Measurements from ENCODE around the gene PFKFB3. TPM values are rescaled to one million over a fixed set of nuclear protein-coding genes. Genes with fewer than 3 reads are reported as not detected.

The PFKFB3 gene
- total and polyA plus RNA-seq, 2 experiments from 2014 or later, result 14.5 to 23.7 TPM

DNA sequence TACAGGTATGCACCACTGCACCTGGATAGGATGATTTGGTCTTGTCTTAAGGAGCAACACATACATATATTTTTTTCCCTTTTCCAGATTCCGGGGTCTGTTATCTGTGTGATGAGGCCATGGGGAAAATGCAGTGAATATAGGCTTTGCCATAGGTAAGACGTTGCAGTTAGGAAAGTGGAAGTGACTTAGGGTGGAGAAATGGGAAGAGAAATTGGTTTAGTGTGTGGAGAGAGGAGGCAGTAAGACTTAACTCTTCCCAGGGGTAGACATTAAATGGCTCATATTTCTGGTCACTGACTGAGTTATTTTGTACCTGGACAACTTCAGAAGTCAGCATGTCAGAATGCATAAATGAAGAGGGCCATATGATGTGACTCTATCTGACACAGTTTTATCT, 66.7 kb downstream of the PFKFB3 start:
- H3K4me3 ChIP-seq, result no peak overlapping the region
- in situ Hi-C loops (cut with MboI), result no loop called here
- WGBS, 2 experiments (ENCODE audit: low coverage in 1 of 2, low lambda C conversion rate in 2 of 2, missing lambda C conversion rate in 2 of 2), result 54 to 61% methylated on average over 2 of the region's 2 CpGs

DNA sequence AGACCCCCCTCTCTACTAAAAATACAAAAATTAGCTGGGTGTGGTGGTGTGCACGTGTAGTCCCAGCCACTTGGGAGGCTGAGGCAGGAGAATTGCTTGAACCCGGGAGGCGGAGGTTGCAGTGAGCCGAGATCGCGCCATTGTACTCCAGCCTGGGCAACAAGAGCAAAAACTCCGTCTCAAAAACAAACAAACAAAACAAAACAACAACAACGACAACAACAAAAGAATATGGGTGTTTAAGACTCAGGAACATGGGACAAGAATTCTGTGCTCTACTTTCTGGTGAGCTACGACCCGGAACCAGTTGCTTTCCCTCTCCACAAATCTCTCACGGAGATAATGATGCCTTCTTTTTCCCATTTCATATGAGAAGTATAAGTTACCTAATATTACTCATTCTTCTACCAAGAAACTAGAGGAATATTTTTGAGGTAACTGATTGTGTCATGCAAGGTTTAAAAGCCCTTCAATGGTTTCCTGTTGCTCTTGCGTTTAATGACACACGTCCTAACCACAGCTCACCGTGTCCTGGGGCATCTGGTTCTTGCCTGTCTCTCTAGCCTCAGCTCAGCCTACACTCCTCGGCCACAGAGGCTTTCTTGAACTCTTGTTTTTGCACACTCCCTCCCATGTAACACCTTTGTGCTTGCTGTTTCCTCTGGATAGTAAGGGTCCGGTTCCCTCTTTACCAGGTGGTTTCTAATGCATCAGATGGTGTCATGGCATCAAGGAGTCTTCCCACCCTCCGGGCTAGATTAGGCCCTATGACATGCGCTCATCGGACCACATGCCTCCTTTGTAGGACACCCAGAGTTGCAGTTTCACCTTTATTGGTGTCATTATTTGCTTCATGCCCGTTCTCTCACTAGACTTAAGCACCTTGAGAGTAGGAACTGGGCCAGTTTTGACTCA, 67.5 kb downstream of the PFKFB3 start:
- Histone ChIP-seq H3K79me2 (ENCODE audit: insufficient read depth) (no peaks in the 10 kb centered on the region), H3F3A (ENCODE audit: insufficient read depth) (0 out of 2 replicates have a peak, but pooled peaks cover 7% of the 10 kb centered on the region), H3K4me2 (ENCODE audit: unreplicated experiment) (no peak overlapping the region), H3K27me3 (replicated peaks; ENCODE audit: insufficient read depth) (no peaks in the 10 kb centered on the region), H3K27ac (no peak overlapping the region), H3K9ac (no peak overlapping the region), H4K20me1 (ENCODE audit: insufficient read depth) (no peaks in the 10 kb centered on the region), H3K4me1 (ENCODE audit: insufficient read depth) (peaks cover 8% of the 10 kb centered on the region; the same call in 1 of the 2 replicates), H3K4me3 (no peak overlapping the region), H3K9me3 (ENCODE audit: low read depth) (no peaks in the 10 kb centered on the region), H3K9me2 (ENCODE audit: insufficient read depth) (no peaks in the 10 kb centered on the region), H3K36me3 (ENCODE audit: low read depth) (no peaks in the 10 kb centered on the region), H2AFZ (no peak overlapping the region)
- 90 to 91% methylated on average over 19 to 20 of the region's 20 CpGs for WGBS, 2 experiments (ENCODE audit: low coverage in 1 of 2, low lambda C conversion rate in 2 of 2, missing lambda C conversion rate in 2 of 2)
- in situ Hi-C loops (cut with MboI), result no loop called here
- TF ChIP-seq EZH2phosphoT487 (IDR thresholded peaks at IDR 0.05; ENCODE audit: insufficient read depth, low read depth) (no peak), EZH2 (IDR thresholded peaks at IDR 0.05; ENCODE audit: insufficient read depth, poor library complexity, severe bottlenecking) (no peak)
- DNase-seq, result no peak

More for the DNA sequence above, 66.7 kb downstream of the PFKFB3 start:
- Histone ChIP-seq H3K9me2 (ENCODE audit: insufficient read depth) (no peaks in the 10 kb centered on the region), H3K79me2 (ENCODE audit: insufficient read depth) (no peaks in the 10 kb centered on the region), H3K27me3 (replicated peaks; ENCODE audit: insufficient read depth) (no peaks in the 10 kb centered on the region), H3K36me3 (ENCODE audit: low read depth) (no peaks in the 10 kb centered on the region), H3K9ac (no peak overlapping the region), H4K20me1 (ENCODE audit: insufficient read depth) (no peaks in the 10 kb centered on the region), H3F3A (ENCODE audit: insufficient read depth) (0 out of 2 replicates have a peak, but pooled peaks cover 4% of the 10 kb centered on the region), H2AFZ (no peak overlapping the region), H3K27ac (no peak overlapping the region), H3K4me1 (ENCODE audit: insufficient read depth) (0 out of 2 replicates have a peak, but pooled peaks cover 1% of the 10 kb centered on the region), H3K4me2 (ENCODE audit: unreplicated experiment) (no peak overlapping the region), H3K9me3 (ENCODE audit: low read depth) (no peaks in the 10 kb centered on the region)
- DNase-seq, result no peak
- no peak for TF ChIP-seq EZH2 (IDR thresholded peaks at IDR 0.05; ENCODE audit: insufficient read depth, poor library complexity, severe bottlenecking)
- TF ChIP-seq EZH2phosphoT487 (IDR thresholded peaks at IDR 0.05; ENCODE audit: insufficient read depth, low read depth), result no peak

DNA sequence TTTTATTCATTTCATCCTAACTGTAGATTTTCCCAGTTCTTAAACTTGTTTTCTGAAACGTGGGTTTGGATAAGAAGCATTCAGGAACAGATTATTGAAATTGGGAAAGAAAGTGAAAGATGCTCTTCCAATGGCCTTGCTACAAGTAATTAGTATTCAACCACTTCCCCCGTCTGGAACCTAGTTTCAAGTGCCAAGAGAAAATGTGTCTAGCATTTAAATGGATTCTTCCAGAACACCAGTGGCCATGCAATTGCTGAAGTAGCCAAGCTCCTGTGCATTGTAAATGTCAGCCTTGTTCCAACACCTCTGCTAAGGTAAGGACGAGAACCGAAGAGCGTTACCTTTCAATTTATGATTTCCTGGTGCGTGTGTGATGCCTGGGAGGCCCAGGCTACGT, 68.2 kb downstream of the PFKFB3 start:
- Histone ChIP-seq H4K20me1 (ENCODE audit: insufficient read depth) (no peaks in the 10 kb centered on the region), H3K9me3 (ENCODE audit: low read depth) (no peaks in the 10 kb centered on the region), H3K79me2 (ENCODE audit: insufficient read depth) (no peaks in the 10 kb centered on the region), H3F3A (ENCODE audit: insufficient read depth) (peaks cover 12% of the 10 kb centered on the region), H3K4me3 (no peak overlapping the region), H3K4me1 (ENCODE audit: insufficient read depth) (peaks cover 13% of the 10 kb centered on the region), H3K9me2 (ENCODE audit: insufficient read depth) (no peaks in the 10 kb centered on the region; the same call in 1 of the 2 replicates), H3K27ac (no peak overlapping the region), H3K9ac (no peak overlapping the region), H2AFZ (no peak overlapping the region), H3K36me3 (ENCODE audit: low read depth) (no peaks in the 10 kb centered on the region), H3K4me2 (ENCODE audit: unreplicated experiment) (no peak overlapping the region), H3K27me3 (replicated peaks; ENCODE audit: insufficient read depth) (no peaks in the 10 kb centered on the region)
- 56 to 60% methylated on average over 7 of the region's 7 CpGs for WGBS, 2 experiments (ENCODE audit: low coverage in 1 of 2, low lambda C conversion rate in 2 of 2, missing lambda C conversion rate in 2 of 2)
- TF ChIP-seq EZH2phosphoT487 (IDR thresholded peaks at IDR 0.05; ENCODE audit: insufficient read depth, low read depth) (no peak), EZH2 (IDR thresholded peaks at IDR 0.05; ENCODE audit: insufficient read depth, poor library complexity, severe bottlenecking) (no peak)
- DNase-seq, result no peak
- in situ Hi-C loops (cut with MboI), result no loop called here

DNA sequence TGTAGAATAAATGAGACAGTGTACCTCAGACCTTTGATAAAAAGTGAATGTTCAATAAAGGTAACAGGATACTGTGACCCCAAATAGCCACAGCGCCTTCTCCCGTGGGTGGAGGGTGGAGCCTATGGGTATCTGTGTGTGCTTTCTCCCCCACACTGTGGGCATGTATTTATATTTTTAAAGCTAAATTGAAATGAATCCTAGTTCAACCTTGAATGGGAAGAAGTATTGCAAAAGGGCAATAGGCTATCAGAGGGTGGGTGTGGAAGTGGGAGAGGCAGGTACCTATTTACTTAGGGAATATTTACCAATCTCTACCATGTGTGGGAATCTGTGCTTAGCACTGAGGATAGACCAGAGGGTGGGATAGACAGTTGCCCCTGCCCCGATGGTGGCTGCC, 68.9 kb downstream of the PFKFB3 start:
- Histone ChIP-seq H3K4me3 (no peak overlapping the region), H3K27ac (no peak overlapping the region), H3K9me2 (ENCODE audit: insufficient read depth) (no peaks in the 10 kb centered on the region; the same call in 1 of the 2 replicates), H3K4me2 (ENCODE audit: unreplicated experiment) (no peak overlapping the region), H3K4me1 (ENCODE audit: insufficient read depth) (peaks cover 14% of the 10 kb centered on the region), H3K36me3 (ENCODE audit: low read depth) (no peaks in the 10 kb centered on the region), H3K79me2 (ENCODE audit: insufficient read depth) (no peaks in the 10 kb centered on the region), H2AFZ (no peak overlapping the region), H3K27me3 (replicated peaks; ENCODE audit: insufficient read depth) (no peaks in the 10 kb centered on the region), H3K9me3 (ENCODE audit: low read depth) (no peaks in the 10 kb centered on the region), H3F3A (ENCODE audit: insufficient read depth) (peaks cover 17% of the 10 kb centered on the region), H3K9ac (no peak overlapping the region), H4K20me1 (ENCODE audit: insufficient read depth) (no peaks in the 10 kb centered on the region)
- 42 to 49% methylated on average over 3 of the region's 3 CpGs for WGBS, 2 experiments (ENCODE audit: low coverage in 1 of 2, low lambda C conversion rate in 2 of 2, missing lambda C conversion rate in 2 of 2)
- TF ChIP-seq EZH2phosphoT487 (IDR thresholded peaks at IDR 0.05; ENCODE audit: insufficient read depth, low read depth) (no peak), EZH2 (IDR thresholded peaks at IDR 0.05; ENCODE audit: insufficient read depth, poor library complexity, severe bottlenecking) (no peak)
- DNase-seq, result no peak
- in situ Hi-C loops (cut with MboI), result no loop called here
